HFF-Myc (cell line): ENCODE data around the gene GOLPH3L.

Experiments
- DNase-seq: peaks from one replicate; pipeline ENCODE4 v3.0.0-alpha.2; 2011; ENCODE audit warnings: low read depth; ENCODE audit errors: extremely low read depth
- H3K4me3 ChIP-seq: replicated peaks from 2 replicates; pipeline ENCODE4 v1.5.1; 2011; ENCODE audit warnings: low read depth, mild to moderate bottlenecking, control low read depth, low read length
- CTCF ChIP-seq: IDR thresholded peaks from 2 replicates; pipeline ENCODE4 v1.5.1; 2012; ENCODE audit warnings: mild to moderate bottlenecking, low read depth, low read length, control low read depth; ENCODE audit errors: missing control alignments

GOLPH3L gene

GRCh38 chr1:150688763-150689162 lies 8.2 kb downstream of the GOLPH3L start:
- no peak overlapping the region for H3K4me3 ChIP-seq
- no peak for TF ChIP-seq CTCF
- DNase-seq = no peak

- TF ChIP-seq CTCF = no peak
- H3K4me3 ChIP-seq = no peak overlapping the region
- DNase-seq = no peak
These were observed 10.7 kb downstream of the GOLPH3L start for GRCh38 chr1:150686275-150686674.

GRCh38 chr1:150683914-150684313 lies 13.0 kb downstream of the GOLPH3L start:
- DNase-seq = no peak
- no peak overlapping the region for H3K4me3 ChIP-seq
- no peak for TF ChIP-seq CTCF

GRCh38 chr1:150678988-150679387 lies 18.0 kb downstream of the GOLPH3L start:
- TF ChIP-seq CTCF = no peak
- DNase-seq = no peak
- no peak overlapping the region for H3K4me3 ChIP-seq

GRCh38 chr1:150674881-150675280 lies 22.1 kb downstream of the GOLPH3L start:
- no peak for TF ChIP-seq CTCF
- no peak for DNase-seq
- no peak overlapping the region for H3K4me3 ChIP-seq

GRCh38 chr1:150663321-150663720 lies 33.6 kb downstream of the GOLPH3L start:
- no peak for DNase-seq
- TF ChIP-seq CTCF = no peak
- H3K4me3 ChIP-seq = no peak overlapping the region

- H3K4me3 ChIP-seq = no peak overlapping the region
- no peak for TF ChIP-seq CTCF
These were observed 34.1 kb downstream of the GOLPH3L start for GRCh38 chr1:150662811-150663210.

More at GRCh38 chr1:150662811-150663210, 34.1 kb downstream of the GOLPH3L start:
- DNase-seq = no peak
